ENCODE data around the gene NOP14.

DNA sequence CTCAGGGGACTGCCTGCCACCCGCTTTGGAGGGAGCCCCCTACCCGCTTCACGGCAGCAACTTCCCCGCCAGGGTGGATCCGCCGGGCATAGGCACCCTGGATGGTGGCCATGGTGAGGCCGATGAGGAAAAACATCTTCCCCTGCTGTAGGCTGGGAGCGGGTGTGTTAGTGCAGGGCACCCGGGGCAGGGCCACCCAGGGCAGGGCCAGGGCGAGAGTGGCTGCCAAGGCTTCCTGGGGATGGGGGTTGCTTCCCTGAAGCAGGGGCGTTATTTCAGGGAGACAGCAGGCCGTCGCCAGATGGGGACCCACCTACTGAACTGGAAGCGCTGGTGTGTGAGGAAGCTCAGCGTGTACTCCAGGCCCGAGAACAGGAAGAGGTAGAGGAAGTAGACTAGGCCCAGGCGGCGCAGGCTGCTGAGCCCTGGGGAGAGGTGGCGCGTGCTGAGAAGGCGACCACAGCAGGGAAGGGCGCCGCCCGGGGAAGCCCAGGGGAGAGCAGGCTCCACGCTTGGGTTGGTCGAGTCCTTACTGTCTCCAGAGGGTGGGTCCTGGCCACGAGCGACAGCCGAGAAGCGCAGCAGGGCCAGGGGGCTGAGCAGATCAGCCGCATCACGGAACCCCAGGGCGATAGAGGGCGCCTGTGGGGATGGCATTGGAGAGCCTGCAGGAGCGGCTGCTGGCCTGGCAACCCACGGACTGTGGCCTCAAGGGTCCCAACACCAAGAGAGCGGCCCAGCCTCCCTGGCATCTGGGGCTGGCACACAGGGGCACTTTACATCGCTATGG is 31.5 kb downstream of the NOP14 start:
- TF ChIP-seq, protein P1, sequence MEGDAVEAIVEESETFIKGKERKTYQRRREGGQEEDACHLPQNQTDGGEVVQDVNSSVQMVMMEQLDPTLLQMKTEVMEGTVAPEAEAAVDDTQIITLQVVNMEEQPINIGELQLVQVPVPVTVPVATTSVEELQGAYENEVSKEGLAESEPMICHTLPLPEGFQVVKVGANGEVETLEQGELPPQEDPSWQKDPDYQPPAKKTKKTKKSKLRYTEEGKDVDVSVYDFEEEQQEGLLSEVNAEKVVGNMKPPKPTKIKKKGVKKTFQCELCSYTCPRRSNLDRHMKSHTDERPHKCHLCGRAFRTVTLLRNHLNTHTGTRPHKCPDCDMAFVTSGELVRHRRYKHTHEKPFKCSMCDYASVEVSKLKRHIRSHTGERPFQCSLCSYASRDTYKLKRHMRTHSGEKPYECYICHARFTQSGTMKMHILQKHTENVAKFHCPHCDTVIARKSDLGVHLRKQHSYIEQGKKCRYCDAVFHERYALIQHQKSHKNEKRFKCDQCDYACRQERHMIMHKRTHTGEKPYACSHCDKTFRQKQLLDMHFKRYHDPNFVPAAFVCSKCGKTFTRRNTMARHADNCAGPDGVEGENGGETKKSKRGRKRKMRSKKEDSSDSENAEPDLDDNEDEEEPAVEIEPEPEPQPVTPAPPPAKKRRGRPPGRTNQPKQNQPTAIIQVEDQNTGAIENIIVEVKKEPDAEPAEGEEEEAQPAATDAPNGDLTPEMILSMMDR (IDR thresholded peaks at IDR 0.05; ENCODE audit: extremely low read depth in 1 of 2, insufficient read depth in 1 of 2, low read depth in 1 of 2, low read length in 2 of 2): peak; percentile 13 to 26
- TF ChIP-seq MYC (IDR thresholded peaks at IDR 0.05; ENCODE audit: low read depth, low read length): no peak
- TF ChIP-seq POLR2AphosphoS5 (IDR thresholded peaks at IDR 0.05; ENCODE audit: insufficient read depth, low read depth, low read length): no peak

All from endothelial cell of umbilical vein (primary cell).